NOMO-1 (cell line): ENCODE measurements around the gene ABCA13.

Experiments
- DNase-seq, 2 experiments: peaks; one replicate each; lab custom pipeline; 2025; ENCODE audit not compliant: unreplicated experiment in 2 of 2; lab: John Stamatoyannopoulos, UW

ABCA13 gene

DNA sequence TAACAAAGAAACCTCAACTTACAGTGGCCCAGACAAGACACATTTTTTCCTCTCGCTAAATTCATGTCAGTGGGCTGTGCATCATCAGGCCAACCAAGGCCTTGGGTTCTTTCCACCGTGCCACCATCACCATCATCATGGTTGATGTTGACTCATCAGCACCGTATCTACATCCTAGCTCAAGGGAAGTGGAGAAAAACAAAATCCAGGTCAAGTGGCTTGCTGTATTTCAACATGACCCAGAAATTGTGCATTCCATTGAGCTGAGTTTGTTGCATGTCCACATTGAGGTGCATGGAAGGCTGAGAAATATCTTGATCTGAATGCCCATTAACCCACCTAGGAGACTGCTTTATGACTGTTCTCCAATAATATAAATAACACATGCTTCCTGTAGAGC is 440.7 kb downstream of the ABCA13 start:
- no peak for DNase-seq

GRCh38 chr7:48617508-48617907 is 446.2 kb downstream of the ABCA13 start:
- DNase-seq = no peak

- no peak for DNase-seq
Observed at GRCh38 chr7:48617993-48618392, 446.7 kb downstream of the ABCA13 start.

DNA sequence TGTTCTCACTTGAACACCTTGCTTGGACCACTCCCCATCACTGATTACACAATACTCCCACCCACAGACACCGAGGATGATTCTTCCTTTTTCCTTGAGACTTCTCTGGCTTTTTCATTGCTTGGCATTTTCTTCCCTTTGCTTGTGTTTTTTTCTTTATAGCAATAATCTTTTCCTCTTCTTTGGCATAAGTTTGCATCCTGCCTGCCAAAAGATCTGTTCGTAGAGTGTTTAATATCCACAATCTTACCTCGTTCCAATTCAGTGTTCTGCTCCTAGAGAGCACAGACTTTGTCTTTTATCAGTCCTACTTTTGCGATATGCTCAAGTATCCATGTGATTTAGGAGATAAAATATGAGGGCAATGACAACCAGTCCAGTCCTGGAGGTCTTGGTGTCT is 449.8 kb downstream of the ABCA13 start:
- no peak for DNase-seq

GRCh38 chr7:48627164-48627563 is 455.9 kb downstream of the ABCA13 start:
- no peak for DNase-seq

DNA sequence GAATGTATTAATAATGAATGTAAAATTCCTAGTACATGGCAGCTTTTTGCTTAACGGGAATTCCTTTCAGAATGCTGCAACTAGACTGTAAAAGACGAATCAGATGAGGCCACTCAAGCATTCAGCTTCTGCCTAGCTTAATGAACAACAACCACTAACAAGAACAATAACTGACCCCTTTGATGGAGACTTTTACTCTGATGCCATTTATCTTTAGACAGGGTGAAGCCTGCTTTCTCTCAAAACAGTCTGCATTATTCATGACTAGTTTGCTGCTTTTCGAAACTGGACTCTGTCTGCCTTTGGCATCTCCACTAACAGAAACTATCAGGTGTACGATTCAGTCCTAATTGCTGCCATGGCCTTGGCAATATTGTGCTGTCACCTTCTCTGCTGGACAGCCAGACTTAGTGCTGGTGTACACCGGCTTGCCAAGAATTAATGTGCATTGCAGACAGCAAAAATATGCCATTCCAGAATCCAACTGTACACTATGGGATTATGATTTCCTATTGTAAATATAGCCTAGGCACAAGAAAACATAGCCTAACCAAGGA is 457.6 kb downstream of the ABCA13 start:
- DNase-seq = no peak

DNA sequence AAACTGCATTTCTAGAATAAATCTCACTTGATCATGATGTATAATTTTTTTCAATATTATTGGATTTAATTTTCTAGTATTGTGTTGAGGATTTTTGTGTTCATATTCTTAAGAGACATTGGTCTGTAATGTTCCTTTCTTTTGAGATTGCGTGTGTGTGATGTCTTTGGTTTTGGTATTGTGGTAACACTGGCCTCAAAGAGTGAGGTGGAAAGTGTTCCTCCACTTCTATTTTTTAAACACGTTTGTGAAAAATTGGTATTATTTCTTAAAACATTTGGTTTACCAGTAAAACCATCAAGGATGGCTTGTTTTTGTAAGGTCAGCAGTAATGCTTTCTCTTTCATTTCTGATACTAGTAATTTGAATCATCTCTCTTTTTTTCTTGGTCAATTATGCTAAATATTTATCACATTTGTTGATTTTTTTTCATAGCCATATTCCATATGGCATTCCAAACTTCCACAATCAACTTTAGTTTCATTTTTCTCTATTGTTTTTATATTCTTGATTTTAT is 462.9 kb downstream of the ABCA13 start:
- peak; percentile 25 to 41 for DNase-seq

GRCh38 chr7:48635796-48636195 is 464.5 kb downstream of the ABCA13 start:
- DNase-seq = no peak

GRCh38 chr7:48636391-48637015 is 465.2 kb downstream of the ABCA13 start:
- no peak for DNase-seq

DNA sequence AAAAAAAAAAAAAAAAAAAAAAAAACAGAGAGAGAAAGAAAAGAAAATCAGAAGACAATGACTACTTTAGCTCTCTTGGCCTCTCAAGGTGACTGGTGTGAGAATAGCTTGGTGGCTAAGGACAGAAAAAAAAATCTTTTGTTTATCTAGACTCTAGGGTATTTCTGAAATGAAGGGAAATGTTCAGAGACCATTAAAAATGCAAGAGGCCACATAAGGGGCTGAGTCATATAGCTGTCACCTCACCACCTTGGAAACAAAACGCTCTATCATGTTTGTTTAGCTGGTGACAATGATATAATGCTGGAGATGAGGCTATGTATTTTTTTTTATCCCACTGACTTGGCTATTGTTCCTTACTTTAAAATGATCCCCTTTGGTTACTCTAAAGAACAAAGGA is 466.1 kb downstream of the ABCA13 start:
- DNase-seq = peak; percentile 17 to 44

DNA sequence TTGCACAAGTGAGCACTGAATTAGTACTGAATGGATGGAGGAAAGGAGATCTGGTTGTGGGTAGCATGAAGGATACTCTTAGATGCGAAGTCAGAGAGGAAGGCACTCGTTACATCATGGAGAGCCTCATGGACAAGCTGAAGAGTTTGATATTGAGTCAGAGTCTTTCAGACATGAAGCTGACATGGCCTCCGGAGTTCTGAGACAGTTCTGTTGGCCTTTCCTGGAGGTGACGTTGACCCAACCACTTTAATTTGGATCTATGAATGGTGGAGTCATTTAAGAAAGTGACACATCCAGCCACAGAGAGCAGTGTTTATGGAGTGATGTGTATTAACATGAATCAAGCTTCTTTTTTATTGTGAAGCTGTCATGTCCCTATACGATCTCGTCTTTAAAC is 466.8 kb downstream of the ABCA13 start:
- DNase-seq = no peak

DNA sequence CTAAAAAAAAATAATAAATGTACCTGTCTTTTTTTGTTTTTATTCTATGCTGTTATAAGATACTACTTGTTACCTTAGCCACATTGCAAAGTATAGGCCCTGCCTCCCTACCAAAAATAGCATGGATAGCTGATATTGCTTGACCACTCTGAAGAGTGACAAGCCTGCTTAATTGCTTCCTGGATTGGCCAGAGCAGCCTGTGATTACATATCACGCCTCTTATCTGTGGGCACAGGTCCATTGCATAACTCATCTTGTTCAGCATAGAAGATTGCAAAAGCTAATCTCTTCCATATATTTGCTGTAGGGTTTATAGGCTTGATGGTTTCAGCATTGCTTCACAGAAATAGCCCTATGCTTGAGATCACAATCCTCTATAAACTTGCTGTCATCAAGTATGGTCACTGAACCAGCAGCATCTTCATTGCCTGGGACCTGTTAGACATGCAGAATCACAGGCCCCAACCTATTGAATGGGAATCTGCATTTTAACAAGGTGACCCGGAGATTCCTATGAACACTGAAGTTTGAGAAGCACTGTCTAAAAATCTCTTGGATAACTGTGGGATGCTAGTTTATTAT is 472.3 kb downstream of the ABCA13 start:
- peak; percentile 91 to 97 for DNase-seq

DNA sequence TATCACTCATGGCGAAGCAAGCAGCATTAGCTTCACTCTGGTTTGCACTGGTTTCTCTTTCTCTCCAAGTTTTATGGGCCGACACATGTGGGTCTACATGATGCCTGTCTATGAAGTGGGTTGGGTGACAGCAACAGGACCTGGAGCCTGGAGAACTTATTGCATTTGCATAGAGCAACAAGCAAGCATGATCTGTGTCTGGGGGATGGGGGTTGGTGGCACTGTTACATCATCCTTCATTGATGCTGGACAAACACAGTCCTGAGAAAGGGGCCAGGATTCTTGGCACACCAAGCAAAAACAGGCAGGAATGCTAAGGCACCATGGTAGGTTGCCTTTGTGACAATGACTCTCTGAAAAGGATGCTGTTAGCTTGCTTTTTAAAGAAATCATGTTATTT is 486.9 kb downstream of the ABCA13 start:
- no peak for DNase-seq

GRCh38 chr7:48660306-48660870 is 489.1 kb downstream of the ABCA13 start:
- DNase-seq = no peak

- DNase-seq = no peak
Observed at GRCh38 chr7:48664241-48664640, 493.0 kb downstream of the ABCA13 start.

GRCh38 chr7:48665353-48666135 is 494.3 kb downstream of the ABCA13 start:
- DNase-seq = no peak

- DNase-seq = peak; percentile 0 to 46
Observed at GRCh38 chr7:48667407-48667806, 496.1 kb downstream of the ABCA13 start.

DNA sequence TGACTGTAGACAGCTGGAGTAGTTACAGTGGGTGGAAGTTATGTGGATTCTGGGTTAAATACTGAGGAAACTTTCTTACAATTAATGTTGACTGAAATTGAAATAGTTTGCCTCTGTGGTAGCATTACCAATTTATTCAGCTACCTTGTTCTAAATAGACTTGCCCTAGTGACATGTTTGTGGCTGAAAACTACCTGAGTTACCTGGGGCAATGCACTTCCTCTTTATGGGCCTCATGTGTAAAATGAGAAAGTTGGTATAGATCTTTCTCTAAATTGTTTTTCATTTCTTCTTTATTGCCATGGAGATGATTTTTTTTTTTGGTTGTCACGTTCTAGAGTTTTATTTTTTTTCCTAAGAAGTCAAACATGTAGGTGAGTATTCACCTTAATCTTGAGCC is 500.4 kb downstream of the ABCA13 start:
- DNase-seq = no peak

DNA sequence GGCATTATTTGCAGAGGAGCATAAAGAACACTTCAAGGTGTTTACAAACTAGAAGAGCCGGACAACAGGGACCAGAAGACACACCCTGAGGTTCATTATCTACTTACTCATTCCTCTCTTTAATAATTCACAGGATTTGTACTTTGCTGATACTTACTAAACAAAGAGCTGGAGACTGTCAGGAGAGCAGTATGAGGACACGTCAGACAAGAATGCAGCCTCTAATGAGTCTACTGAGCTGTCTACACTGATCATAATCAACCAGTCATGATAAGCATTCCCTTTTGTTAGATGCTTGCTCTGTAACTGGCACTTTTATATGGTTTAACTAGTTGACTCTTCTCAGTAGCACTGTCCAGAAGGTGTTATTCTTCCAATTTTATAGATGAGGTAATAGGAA is 509.7 kb downstream of the ABCA13 start:
- DNase-seq = no peak

DNA sequence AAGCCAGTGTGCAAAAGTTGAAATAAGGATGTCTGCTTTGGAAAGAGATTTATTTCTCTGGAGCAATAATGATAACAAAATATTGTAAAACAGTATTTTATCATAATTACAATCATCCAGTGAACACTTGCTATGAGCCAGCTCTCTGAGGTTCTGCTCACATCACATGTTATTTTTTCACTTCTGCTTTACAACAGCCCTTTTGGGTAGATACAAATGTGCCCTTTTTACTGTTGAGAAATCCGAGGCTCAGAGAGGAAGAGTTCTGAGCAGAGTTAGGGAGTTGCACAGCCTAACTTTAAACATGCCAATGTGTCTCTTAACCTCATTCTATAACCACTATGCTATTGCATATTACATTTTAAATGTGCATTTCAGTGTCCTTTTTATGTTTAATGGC is 520.5 kb downstream of the ABCA13 start:
- DNase-seq = peak; percentile 70 to 88
